ENCODE results near the gene PRKAR1B. TPM values are rescaled to one million over a fixed set of nuclear protein-coding genes. Genes with fewer than 3 reads are reported as not detected.
"Not testable (repeated sequence)": the region's sequence is repeated elsewhere in the genome, so short reads cannot be mapped to it uniquely, and the experiment has no call there.

The PRKAR1B gene
- total RNA-seq, 1 donor from 2014 or later = 14.2 TPM

DNA sequence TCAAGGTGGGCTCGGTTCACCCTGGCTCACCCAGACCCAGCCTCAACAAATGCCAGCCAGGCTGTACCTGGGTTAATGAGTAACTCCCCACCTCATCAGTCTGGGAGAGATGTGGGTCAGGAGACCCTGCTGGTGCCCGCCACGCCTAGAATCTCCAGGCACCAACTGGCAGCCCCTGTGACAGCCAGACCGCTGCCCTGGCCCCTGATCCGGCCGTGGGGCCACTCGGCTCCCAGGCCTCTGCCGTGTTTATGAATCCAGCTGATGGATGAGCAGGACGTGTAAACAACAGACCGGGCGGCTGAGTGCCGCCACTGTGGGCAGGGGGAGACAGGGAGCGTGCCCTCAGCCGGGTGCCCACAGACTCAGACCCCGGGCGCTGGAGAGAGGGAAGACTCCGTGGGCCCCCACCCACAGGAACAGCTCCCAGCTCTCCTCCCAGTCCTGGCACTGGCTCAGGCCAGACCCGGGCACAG, 173.4 kb downstream of the PRKAR1B start:
- TF ChIP-seq, protein P1, sequence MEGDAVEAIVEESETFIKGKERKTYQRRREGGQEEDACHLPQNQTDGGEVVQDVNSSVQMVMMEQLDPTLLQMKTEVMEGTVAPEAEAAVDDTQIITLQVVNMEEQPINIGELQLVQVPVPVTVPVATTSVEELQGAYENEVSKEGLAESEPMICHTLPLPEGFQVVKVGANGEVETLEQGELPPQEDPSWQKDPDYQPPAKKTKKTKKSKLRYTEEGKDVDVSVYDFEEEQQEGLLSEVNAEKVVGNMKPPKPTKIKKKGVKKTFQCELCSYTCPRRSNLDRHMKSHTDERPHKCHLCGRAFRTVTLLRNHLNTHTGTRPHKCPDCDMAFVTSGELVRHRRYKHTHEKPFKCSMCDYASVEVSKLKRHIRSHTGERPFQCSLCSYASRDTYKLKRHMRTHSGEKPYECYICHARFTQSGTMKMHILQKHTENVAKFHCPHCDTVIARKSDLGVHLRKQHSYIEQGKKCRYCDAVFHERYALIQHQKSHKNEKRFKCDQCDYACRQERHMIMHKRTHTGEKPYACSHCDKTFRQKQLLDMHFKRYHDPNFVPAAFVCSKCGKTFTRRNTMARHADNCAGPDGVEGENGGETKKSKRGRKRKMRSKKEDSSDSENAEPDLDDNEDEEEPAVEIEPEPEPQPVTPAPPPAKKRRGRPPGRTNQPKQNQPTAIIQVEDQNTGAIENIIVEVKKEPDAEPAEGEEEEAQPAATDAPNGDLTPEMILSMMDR (IDR thresholded peaks at IDR 0.05; ENCODE audit: borderline replicate concordance) = no peak
- Histone ChIP-seq H3K4me1 (peaks cover 6% of the 10 kb centered on the region), H3K36me3 (no peaks in the 10 kb centered on the region), H3K27ac (replicated peaks) (no peak overlapping the region), H3K9me3 (replicated peaks) (peaks cover 4% of the 10 kb centered on the region), H3K4me3 (no peak overlapping the region), H3K27me3 (ENCODE audit: low read depth) (no peaks in the 10 kb centered on the region)
- intact Hi-C loops (cut with micrococcal nuclease) = no loop called here
- DNase-seq = no peak

DNA sequence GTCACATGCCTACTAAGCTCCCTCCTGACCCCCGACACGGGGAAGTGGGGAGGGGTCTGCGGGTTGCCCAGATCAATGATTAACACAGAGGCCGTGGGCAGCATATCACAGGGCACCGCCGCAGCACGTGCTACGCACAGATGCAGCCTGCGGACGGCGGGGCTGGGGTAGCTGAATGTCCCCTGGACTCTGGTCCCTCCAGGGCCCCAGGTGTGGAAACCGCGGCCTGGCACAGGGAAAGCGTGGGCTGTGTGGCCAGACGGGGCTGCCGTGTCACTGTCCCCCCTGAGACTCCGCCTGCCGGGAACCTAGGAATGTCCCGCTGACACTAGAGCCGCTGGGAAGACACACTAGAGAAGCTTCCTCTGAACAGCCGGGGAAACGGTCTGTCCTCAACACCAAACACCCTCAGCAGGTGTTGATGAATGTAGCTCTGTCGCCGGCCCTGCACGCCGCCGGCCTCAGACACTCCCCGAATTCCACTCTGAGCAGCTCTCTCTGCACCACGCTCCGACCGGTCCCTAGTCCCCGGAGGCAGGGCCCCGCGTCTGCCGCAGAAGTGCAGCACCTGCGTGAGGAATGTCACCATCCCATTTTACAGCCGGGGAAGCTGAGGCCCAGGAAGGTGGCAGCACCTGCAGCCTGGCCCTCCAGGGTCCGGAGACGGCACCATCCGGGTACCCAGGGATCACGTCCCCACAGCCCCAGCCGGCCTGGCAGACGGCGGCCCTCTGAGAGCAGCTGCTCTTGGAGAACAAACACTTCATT, 174.0 kb downstream of the PRKAR1B start:
- H3K4me3 ChIP-seq = no peak overlapping the region
- no peak overlapping the region for H3K27ac ChIP-seq (replicated peaks)
- DNase-seq = no peak
- H3K27me3 ChIP-seq (ENCODE audit: low read depth) = no peaks in the 10 kb centered on the region
- intact Hi-C loops (cut with micrococcal nuclease) = no loop called here
- peaks cover 4% of the 10 kb centered on the region for H3K9me3 ChIP-seq (replicated peaks)
- H3K4me1 ChIP-seq = peaks cover 6% of the 10 kb centered on the region
- no peaks in the 10 kb centered on the region for H3K36me3 ChIP-seq
- TF ChIP-seq, protein P1 (IDR thresholded peaks at IDR 0.05; ENCODE audit: borderline replicate concordance) = no peak

DNA sequence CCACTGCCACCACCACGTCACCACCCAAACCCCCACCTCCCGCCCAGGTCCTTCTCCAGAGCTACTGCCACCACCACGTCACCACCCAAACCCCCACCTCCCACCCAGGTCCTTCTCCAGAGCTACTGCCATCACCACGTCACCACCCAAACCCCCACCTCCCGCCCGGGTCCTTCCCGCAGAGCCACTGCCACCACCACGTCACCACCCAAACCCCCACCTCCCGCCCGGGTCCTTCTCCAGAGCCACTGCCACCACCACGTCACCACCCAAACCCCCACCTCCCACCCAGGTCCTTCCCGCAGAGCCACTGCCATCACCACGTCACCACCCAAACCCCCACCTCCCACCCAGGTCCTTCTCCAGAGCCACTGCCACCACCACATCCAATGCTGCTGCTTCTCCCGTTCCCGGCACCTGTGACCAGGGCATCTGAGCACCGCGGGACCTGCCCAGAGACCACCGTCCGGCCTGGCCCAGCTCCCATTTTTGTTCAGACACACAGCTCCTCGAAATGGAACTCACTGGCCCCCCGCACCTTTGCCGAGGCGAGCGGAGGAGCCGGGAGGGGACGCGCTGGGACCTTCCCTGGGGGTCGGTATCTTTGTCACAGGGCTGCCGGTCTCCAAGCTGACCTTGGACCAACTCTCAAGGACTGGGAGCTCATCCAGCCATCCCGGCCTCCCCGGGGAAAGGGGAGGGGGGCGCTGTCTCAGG, 174.8 kb downstream of the PRKAR1B start:
- intact Hi-C loops (cut with micrococcal nuclease); H3K9me3 ChIP-seq (replicated peaks); H3K4me1 ChIP-seq; DNase-seq; H3K36me3 ChIP-seq; H3K27ac ChIP-seq (replicated peaks); H3K27me3 ChIP-seq (ENCODE audit: low read depth); H3K4me3 ChIP-seq: not testable (repeated sequence)

DNA sequence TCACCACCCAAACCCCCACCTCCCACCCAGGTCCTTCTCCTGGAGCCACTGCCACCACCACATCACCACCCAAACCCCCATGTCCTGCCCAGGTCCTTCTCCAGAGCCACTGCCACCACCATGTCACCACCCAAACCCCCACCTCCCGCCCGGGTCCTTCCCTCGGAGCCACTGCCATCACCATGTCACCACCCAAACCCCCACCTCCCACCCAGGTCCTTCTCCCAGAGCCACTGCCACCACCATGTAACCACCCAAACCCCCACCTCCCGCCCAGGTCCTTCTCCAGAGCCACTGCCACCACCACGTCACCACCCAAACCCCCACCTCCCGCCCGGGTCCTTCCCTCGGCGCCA, 175.5 kb downstream of the PRKAR1B start:
- H3K4me1 ChIP-seq; H3K4me3 ChIP-seq; H3K36me3 ChIP-seq; DNase-seq; H3K9me3 ChIP-seq (replicated peaks); H3K27ac ChIP-seq (replicated peaks); intact Hi-C loops (cut with micrococcal nuclease); H3K27me3 ChIP-seq (ENCODE audit: low read depth): not testable (repeated sequence)

DNA sequence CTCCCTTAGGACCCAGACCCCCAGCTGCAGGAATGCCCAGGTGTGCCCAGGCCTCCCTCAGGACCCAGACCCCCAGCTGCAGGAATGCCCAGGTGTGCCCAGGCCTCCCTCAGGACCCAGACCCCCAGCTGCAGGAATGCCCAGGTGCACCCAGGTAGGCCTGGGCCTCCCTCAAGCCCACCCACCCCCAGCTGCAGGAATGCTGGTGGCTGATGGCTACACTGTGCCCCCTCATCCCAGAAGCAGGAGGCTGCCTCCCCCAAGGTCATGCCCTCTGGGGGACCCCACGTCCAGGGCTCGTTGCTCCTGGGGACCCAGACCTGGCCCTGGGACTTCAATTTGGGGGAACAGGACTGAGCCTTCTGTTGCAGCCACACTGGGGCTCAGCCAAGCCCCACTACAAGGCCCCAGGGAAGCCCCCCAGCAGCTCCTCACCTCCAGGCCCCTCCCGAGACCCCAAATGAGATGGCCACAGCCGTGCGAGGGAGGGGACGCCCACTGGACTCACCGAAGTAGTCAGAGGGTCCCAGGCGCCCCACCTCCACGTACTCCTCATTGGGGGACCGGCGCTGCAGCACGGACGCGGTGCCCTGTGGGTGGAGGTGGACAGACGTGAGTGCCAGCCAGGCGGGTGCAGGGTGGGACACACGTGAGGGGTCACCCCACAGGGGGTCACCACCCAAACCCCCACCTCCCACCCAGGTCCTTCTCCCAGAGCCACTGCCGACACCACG, 176.0 kb downstream of the PRKAR1B start:
- TF ChIP-seq, protein P1 (IDR thresholded peaks at IDR 0.05; ENCODE audit: borderline replicate concordance) = no peak
- intact Hi-C loops (cut with micrococcal nuclease) = no loop called here
- Histone ChIP-seq H3K9me3 (replicated peaks) (no peaks in the 10 kb centered on the region), H3K27ac (replicated peaks) (no peak overlapping the region), H3K4me1 (peaks cover 6% of the 10 kb centered on the region), H3K36me3 (no peaks in the 10 kb centered on the region), H3K4me3 (no peak overlapping the region), H3K27me3 (ENCODE audit: low read depth) (no peaks in the 10 kb centered on the region)
- no peak for DNase-seq

DNA sequence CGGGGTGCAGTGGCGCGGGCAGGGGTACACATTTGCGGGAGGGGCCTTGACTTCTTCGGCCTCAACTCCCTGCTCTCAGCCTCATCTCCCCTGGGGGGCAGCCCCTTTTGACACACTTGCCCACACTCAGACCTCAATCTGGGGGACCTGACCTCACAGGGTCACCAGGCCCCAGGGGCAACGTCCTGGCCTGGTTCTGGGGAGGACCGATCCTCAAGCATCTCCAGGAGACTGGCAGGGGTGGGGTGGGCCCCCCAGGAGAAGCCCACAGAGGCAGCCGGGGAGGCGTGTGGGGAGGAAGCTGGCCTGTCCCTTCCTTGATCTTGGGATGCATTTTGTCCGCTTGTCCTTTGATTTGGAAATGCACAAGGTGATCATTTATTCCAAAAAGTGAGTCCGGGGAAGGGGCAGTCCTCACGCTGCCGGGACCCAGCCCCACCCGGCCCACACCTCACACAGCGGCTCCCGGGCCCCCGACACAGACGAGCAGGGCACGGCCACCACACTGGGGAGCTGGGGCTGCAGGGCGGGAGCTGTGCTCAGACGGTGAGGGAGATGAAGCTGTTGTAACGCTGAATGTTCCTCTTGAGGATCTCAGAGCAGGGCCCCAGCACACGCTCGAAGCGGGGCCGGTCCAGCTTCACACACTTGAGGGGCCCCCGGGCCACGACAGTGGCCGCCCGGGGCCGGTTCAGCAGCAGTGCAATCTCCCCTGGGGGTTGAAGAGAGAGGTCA, 177.0 kb downstream of the PRKAR1B start:
- TF ChIP-seq, protein P1 (IDR thresholded peaks at IDR 0.05; ENCODE audit: borderline replicate concordance) = no peak
- Histone ChIP-seq H3K9me3 (replicated peaks) (no peaks in the 10 kb centered on the region), H3K4me1 (peaks cover 6% of the 10 kb centered on the region), H3K27ac (replicated peaks) (no peak overlapping the region), H3K4me3 (no peak overlapping the region), H3K36me3 (no peaks in the 10 kb centered on the region), H3K27me3 (ENCODE audit: low read depth) (no peaks in the 10 kb centered on the region)
- no peak for DNase-seq
- intact Hi-C loops (cut with micrococcal nuclease) = no loop called here

Measured in left ventricle myocardium inferior (tissue), 1 donor.